ENCODE results near the gene DIP2C.

DNA sequence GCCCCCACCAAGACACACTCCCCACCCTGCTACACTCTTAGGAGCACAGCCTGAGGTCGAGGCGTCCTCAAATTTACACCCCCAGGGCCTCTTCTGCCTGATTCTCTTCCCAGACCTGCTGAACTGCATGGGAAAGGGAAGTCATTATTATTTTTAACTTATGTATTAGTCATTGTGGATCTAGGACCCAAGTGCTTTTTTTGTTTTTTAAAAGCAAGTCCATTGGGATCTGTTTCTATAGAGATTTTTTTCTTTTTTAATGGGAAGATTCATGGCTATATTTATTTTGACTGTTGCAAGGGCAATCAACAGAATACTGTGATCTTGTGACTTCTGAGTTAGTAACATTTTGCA lies 350.5 kb downstream of the DIP2C start:
- TF ChIP-seq POLR2A (IDR thresholded peaks at IDR 0.05; ENCODE audit: low read depth, low read length) (no peak), TAF1 (IDR thresholded peaks at IDR 0.05; ENCODE audit: borderline replicate concordance, low read depth, low read length) (no peak)

All from GM12892 (cell line).